GM19467 (cell line): ENCODE data around the gene RBM44.

Experiments
- ATAC-seq: cut with Tn5 transposase; IDR thresholded peaks from one replicate; pipeline ENCODE4 v1.9.1; 2021; ENCODE audit warnings: mild to moderate bottlenecking, moderate library complexity; ENCODE audit not compliant: unreplicated experiment

Gene RBM44

GRCh38 chr2:237885111-237885930, 86.7 kb downstream of the RBM44 start:
- no peak for ATAC-seq

GRCh38 chr2:237885931-237886684, 87.5 kb downstream of the RBM44 start:
- no peak for ATAC-seq

- ATAC-seq: no peak
Observed at GRCh38 chr2:237886685-237887481, 88.3 kb downstream of the RBM44 start.

GRCh38 chr2:237888389-237888788, 89.8 kb downstream of the RBM44 start:
- no peak for ATAC-seq

GRCh38 chr2:237889016-237889415, 90.4 kb downstream of the RBM44 start:
- no peak for ATAC-seq

GRCh38 chr2:237889811-237890210, 91.2 kb downstream of the RBM44 start:
- ATAC-seq: no peak
